ENCODE measurements around the gene RUNX1. TPM values are rescaled to one million over a fixed set of nuclear protein-coding genes. Genes with fewer than 3 reads are reported as not detected.

The RUNX1 gene
- total RNA-seq, 1 experiment from 2014 or later = 0.52 TPM

DNA sequence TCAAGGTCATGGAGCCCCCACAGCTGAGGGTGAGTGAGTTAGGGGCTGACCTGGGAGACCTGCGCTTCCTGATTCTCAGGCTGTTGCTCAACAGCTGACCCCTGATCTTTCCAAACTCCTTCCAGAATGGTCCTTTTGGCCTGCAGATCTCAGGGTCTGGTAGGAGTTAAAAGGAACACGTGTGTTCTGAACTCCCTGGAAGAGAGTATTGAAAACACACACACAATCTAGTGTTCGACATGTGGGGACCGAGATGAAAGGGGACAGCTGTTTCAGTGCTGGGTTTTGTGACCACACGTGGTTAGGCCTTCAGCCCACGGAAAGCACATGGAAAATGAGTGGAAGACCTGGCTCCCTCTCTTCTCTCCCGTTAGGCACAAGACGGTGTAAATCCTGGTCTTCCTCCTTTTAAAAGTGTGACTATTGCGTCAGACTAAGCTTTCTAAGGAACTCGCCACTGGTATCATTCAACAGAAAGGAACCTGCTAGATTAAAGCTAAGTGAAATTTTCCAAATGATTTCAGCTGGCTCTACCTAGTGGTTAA lies 49.6 kb downstream of the RUNX1 start:
- Histone ChIP-seq H3K36me3 (ENCODE audit: insufficient read depth, low read length, poor library complexity, severe bottlenecking) (no peaks in the 10 kb centered on the region), H3K27me3 (replicated peaks; ENCODE audit: insufficient read depth, low read depth, low read length, poor library complexity) (no peaks in the 10 kb centered on the region), H3K27ac (ENCODE audit: low read depth, low read length, poor library complexity, severe bottlenecking) (no peak overlapping the region), H3K9me3 (ENCODE audit: low read depth, low read length, poor library complexity, severe bottlenecking) (no peaks in the 10 kb centered on the region), H3K4me3 (ENCODE audit: low read depth, low read length, poor library complexity, severe bottlenecking) (no peak overlapping the region), H3K4me1 (ENCODE audit: insufficient read depth, low read length, poor library complexity, severe bottlenecking) (no peaks in the 10 kb centered on the region)
- POLR2A ChIA-PET (ENCODE audit: low non-redundant PET) = interaction anchor here (0.6 kb wide), 1 partner anchor 473 kb away, joined by 3 read pairs; no protein-coding TSS in a partner anchor
- CTCF ChIA-PET = interaction anchor here (0.8 kb wide), 1 partner anchor 86 kb away, joined by 6 read pairs; no protein-coding TSS in a partner anchor
- TF ChIP-seq, protein P1, sequence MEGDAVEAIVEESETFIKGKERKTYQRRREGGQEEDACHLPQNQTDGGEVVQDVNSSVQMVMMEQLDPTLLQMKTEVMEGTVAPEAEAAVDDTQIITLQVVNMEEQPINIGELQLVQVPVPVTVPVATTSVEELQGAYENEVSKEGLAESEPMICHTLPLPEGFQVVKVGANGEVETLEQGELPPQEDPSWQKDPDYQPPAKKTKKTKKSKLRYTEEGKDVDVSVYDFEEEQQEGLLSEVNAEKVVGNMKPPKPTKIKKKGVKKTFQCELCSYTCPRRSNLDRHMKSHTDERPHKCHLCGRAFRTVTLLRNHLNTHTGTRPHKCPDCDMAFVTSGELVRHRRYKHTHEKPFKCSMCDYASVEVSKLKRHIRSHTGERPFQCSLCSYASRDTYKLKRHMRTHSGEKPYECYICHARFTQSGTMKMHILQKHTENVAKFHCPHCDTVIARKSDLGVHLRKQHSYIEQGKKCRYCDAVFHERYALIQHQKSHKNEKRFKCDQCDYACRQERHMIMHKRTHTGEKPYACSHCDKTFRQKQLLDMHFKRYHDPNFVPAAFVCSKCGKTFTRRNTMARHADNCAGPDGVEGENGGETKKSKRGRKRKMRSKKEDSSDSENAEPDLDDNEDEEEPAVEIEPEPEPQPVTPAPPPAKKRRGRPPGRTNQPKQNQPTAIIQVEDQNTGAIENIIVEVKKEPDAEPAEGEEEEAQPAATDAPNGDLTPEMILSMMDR (conservative IDR thresholded peaks at IDR 0.05; ENCODE audit: low read depth, low read length) = no peak
- no peak for TF ChIP-seq EZH2 (IDR thresholded peaks at IDR 0.05; ENCODE audit: borderline replicate concordance, low read depth, low read length, poor library complexity, severe bottlenecking)
- DNase-seq (ENCODE audit: low spot score) = no peak
- intact Hi-C loops (cut with micrococcal nuclease; ENCODE audit: unreplicated experiment) = no loop called here
- BruUV-seq (replicated peaks) = no TSS peak

DNA sequence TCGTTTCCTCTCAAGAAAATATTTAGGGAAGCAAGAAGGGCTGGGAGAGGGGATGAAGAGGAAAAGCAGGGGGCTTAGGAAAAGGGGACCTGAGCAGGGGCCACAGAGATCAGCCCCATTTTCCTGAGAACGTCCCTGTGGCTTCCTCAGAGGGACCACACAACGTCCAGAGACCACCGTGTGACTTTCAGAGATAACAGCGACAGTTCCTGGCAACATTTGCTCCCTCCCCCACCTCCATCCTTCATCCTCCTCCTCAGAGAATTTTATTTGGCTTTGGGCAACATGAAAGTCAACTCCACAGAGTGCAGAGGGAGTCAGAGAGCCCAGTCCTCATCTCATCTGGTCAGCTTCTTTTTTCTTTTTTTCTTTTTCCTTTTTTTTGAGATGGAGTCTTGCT lies 50.9 kb downstream of the RUNX1 start:
- Histone ChIP-seq H3K27ac (ENCODE audit: low read depth, low read length, poor library complexity, severe bottlenecking) (no peak overlapping the region), H3K9me3 (ENCODE audit: low read depth, low read length, poor library complexity, severe bottlenecking) (no peaks in the 10 kb centered on the region), H3K4me1 (ENCODE audit: insufficient read depth, low read length, poor library complexity, severe bottlenecking) (no peaks in the 10 kb centered on the region), H3K27me3 (replicated peaks; ENCODE audit: insufficient read depth, low read depth, low read length, poor library complexity) (no peaks in the 10 kb centered on the region), H3K4me3 (ENCODE audit: low read depth, low read length, poor library complexity, severe bottlenecking) (no peak overlapping the region), H3K36me3 (ENCODE audit: insufficient read depth, low read length, poor library complexity, severe bottlenecking) (no peaks in the 10 kb centered on the region)
- ChIA-PET POLR2A (ENCODE audit: low non-redundant PET) (no interaction called here), CTCF (no interaction called here)
- intact Hi-C loops (cut with micrococcal nuclease; ENCODE audit: unreplicated experiment) = no loop called here
- no TSS peak for BruUV-seq (replicated peaks)
- no peak for TF ChIP-seq EZH2 (IDR thresholded peaks at IDR 0.05; ENCODE audit: borderline replicate concordance, low read depth, low read length, poor library complexity, severe bottlenecking)
- TF ChIP-seq, protein P1 (conservative IDR thresholded peaks at IDR 0.05; ENCODE audit: low read depth, low read length) = no peak
- no peak for DNase-seq (ENCODE audit: low spot score)

DNA sequence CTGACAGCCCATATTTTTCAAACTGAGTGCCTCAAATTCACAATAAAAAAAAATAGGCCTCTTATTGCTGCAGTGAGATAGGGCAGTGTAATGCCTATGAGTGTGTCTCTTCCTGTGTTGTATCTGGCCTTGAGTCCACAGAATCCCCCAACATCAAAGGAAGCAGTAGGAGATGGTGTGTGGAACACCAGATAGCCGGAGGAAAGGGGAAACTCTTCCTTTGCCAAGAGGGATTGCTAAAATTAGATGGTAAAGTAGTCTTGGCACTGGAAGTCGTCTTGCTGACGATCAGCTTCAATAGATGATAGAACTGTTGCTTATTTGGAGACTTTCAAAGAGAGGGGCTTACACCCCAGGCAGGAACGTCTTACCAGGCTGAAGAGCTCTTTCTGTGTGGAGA lies 51.8 kb downstream of the RUNX1 start:
- no peaks in the 10 kb centered on the region for H3K4me1 ChIP-seq (ENCODE audit: insufficient read depth, low read length, poor library complexity, severe bottlenecking)
- CTCF ChIA-PET = no interaction called here
- TF ChIP-seq, protein P1 (conservative IDR thresholded peaks at IDR 0.05; ENCODE audit: low read depth, low read length) = no peak
- no peak for TF ChIP-seq EZH2 (IDR thresholded peaks at IDR 0.05; ENCODE audit: borderline replicate concordance, low read depth, low read length, poor library complexity, severe bottlenecking)
- no peak overlapping the region for H3K27ac ChIP-seq (ENCODE audit: low read depth, low read length, poor library complexity, severe bottlenecking)
- H3K4me3 ChIP-seq (ENCODE audit: low read depth, low read length, poor library complexity, severe bottlenecking) = no peak overlapping the region
- no TSS peak for BruUV-seq (replicated peaks)
- H3K9me3 ChIP-seq (ENCODE audit: low read depth, low read length, poor library complexity, severe bottlenecking) = no peaks in the 10 kb centered on the region
- POLR2A ChIA-PET (ENCODE audit: low non-redundant PET) = no interaction called here
- intact Hi-C loops (cut with micrococcal nuclease; ENCODE audit: unreplicated experiment) = no loop called here
- peaks cover 5% of the 10 kb centered on the region for H3K27me3 ChIP-seq (replicated peaks; ENCODE audit: insufficient read depth, low read depth, low read length, poor library complexity)
- no peaks in the 10 kb centered on the region for H3K36me3 ChIP-seq (ENCODE audit: insufficient read depth, low read length, poor library complexity, severe bottlenecking)
- DNase-seq (ENCODE audit: low spot score) = no peak

All from A673 (cell line).